Epithelial cell of esophagus (primary cell): ENCODE data around the gene MAN2C1.
"Not testable (repeated sequence)": the region's sequence is repeated elsewhere in the genome, so short reads cannot be mapped to it uniquely, and the experiment has no call there.

Experiments used
- DNase-seq: peaks from one replicate; pipeline ENCODE4 v3.0.0; 2010; ENCODE audit warnings: low read depth
- H3K4me3 ChIP-seq: 2 replicates; pipeline ENCODE4 v1.5.1; 2011; ENCODE audit warnings: mild to moderate bottlenecking, low read length, control low read depth
- TF ChIP-seq, protein P1 (sequence below): IDR thresholded peaks from 2 replicates; pipeline ENCODE4 v1.5.1; 2011; ENCODE audit warnings: low read depth, mild to moderate bottlenecking, low read length, control low read depth, inconsistent platforms; ENCODE audit not compliant: insufficient read depth; ENCODE audit errors: missing control alignments

Gene MAN2C1

DNA sequence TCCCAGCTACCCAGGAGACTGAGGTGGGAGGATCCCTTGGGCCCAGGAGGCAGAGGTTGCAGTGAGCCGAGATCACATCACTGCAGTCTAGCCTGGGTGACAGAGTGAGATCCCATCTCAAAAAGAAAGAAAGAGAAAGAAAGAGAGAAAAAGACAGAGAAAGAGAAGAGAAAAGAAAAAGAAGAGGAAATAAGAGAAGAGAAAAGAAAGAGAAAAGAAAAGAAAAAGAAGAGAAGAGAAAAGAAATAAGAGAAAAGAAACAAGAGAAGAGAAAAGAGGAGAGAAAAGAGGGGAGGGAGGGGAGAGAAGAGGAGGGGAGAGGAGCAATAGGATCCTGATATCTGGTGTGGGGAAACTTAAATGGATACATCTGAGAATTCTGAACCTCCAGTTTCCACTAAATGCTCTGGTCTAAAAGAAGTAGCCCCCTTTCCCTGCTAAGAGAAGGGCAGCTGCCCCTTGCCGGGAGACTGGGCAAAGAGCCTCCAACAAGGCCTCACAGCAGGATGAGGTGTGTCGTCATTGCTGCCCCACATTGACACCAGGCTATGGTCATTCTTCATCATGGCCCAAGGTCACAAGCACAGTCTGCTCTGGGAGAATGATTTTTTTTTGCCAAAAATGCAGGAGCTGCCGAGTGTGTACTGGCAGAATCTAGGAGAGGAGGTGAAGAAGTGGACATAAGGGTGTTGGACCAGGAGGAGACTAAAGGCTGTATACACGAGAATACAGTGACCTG, 53.7 kb downstream of the MAN2C1 start:
- no peak for DNase-seq
- TF ChIP-seq, protein P1, sequence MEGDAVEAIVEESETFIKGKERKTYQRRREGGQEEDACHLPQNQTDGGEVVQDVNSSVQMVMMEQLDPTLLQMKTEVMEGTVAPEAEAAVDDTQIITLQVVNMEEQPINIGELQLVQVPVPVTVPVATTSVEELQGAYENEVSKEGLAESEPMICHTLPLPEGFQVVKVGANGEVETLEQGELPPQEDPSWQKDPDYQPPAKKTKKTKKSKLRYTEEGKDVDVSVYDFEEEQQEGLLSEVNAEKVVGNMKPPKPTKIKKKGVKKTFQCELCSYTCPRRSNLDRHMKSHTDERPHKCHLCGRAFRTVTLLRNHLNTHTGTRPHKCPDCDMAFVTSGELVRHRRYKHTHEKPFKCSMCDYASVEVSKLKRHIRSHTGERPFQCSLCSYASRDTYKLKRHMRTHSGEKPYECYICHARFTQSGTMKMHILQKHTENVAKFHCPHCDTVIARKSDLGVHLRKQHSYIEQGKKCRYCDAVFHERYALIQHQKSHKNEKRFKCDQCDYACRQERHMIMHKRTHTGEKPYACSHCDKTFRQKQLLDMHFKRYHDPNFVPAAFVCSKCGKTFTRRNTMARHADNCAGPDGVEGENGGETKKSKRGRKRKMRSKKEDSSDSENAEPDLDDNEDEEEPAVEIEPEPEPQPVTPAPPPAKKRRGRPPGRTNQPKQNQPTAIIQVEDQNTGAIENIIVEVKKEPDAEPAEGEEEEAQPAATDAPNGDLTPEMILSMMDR: no peak
- no peak overlapping the region for H3K4me3 ChIP-seq

DNA sequence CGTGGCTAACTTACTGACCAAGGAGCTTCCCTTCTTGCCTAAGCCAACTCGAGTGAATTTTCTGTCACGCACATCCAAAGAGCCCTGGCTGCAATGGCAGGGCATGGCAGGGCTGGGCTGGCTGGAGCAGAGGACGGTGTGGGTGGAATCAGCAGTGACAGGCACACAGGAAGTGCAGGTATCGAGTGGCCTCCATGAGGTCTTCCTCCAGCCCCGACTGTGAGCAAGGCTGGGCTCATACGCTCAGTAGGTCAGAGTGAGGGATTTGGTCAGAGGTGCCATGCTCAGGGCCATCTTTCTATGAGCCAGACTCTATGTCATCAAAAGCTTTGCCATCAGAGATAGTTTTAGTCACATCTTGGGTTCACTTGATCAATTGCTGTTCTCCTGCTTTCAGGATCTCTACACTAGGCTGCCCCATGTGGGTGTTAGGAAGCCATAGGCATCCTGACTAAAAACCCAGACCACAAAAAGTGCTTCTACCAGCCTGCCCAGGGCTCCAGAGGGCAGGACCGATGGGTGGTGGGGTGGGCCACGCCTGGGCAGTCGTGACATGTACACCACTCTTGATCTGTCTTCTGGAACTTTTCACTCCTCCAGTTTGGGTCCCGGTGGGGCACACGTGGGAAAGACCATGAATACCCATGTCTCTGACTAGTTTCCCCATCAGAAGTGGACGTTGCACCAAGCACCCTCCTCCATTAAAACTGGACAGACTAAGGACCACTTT, 55.1 kb downstream of the MAN2C1 start:
- no peak overlapping the region for H3K4me3 ChIP-seq
- no peak for DNase-seq
- TF ChIP-seq, protein P1: no peak

DNA sequence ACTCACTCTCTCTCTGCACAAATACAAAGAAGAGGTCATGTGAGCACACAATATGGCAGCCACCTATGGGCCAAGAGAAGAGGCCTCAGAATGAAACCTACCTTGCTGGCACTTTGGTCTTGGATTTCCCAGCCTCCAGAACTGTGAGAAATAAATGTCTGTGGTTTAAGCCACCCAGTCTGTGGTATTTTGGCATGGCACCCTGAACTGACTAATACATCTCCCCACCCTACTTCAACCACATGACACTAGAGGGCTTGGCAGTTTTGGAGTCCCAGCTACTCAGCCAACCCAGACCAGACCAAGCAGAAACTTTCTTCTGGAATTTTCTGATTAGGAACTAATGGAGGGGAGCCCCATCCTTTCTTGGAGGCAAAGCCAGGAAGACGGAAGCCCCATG, 55.9 kb downstream of the MAN2C1 start:
- not testable (repeated sequence) for H3K4me3 ChIP-seq
- DNase-seq: peak; percentile 68

DNA sequence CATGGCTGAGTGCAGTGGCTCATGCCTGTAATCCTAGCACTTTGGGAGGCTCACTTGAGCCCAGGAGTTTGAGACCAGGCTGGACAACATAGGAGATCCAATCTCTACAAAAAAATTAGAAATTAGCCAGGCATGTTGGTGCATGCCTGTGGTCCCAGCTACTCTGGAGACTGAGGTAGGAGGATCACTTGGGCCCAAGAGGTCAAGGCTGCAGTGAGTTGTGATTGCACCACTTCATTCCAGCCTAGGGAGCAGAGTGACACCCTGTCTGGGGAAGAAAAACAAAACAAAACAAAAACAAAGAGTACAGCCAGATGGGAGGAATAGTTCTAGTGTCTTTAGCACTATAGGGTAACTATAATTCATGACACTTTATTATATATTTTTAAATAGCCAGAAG, 58.7 kb downstream of the MAN2C1 start:
- no peak overlapping the region for H3K4me3 ChIP-seq
- TF ChIP-seq, protein P1: no peak
- DNase-seq: no peak

DNA sequence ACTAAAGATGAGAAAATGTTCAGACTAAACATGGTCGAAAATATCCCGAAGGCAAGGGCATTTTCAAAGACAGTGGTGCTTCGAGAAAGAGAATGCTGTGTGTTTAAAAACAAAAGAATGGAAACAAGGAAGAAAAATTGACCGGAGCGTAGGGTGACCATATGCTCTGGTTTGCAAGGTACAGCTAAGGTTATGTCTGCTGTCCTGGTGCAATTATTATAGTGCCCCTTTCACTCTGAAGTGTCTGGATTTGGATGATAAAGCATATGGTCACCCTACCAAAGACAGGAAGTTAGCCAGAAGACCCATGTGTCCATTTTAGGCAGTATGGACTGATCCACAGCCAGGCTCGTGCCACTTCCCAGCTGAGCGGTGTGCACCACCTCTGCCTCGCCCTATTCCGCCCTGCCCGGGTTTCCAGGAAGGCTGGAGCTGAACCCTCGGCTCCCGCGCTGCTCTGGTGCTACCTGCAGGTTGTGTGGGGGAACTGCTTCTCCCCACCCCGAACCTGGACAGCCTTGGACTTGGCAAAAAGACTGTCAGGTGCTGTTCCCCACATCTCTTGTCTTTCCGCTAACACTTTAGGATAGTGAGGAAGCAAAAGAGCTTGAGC, 60.5 kb downstream of the MAN2C1 start:
- H3K4me3 ChIP-seq: no peak overlapping the region
- DNase-seq: peak; percentile 69

DNA sequence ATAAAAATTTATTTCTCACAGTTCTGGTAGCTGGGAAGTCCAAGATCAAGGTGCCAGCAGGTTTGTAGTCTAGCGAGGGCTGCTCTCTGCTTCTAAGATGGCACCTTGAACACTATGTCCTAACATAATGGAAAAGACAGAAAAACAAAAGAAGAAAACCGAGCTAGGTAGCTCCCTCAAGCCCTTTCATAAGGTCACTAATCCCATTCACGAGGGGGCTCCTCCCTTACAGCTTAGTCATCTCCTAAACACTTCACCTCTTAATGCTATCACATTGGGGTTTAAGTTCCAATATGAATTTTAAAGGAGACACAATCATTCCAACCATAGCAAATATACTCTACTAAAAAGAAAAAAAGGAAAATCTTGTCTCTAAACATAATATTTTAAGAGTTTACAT, 62.2 kb downstream of the MAN2C1 start:
- H3K4me3 ChIP-seq: no peak overlapping the region
- TF ChIP-seq, protein P1: no peak
- DNase-seq: no peak

More for the DNA sequence above, 60.5 kb downstream of the MAN2C1 start:
- TF ChIP-seq, protein P1: peak; percentile 70
